Nephron (organoid): ENCODE data around the gene EHBP1.

Experiments
- H3K27ac Mint-ChIP-seq, 3 experiments: 2 replicates each; pipeline ENCODE4 v1.8.0; 2020; ENCODE audit warnings: mixed read lengths in 3 of 3, mild to moderate bottlenecking in 2 of 3, moderate library complexity in 1 of 3
- H3K27me3 Mint-ChIP-seq: 2 replicates; pipeline ENCODE4 v1.8.0; 2021; ENCODE audit warnings: low read depth, mild to moderate bottlenecking, moderate library complexity, mixed read lengths
- H3K36me3 Mint-ChIP-seq: 2 replicates; pipeline ENCODE4 v1.8.0; 2020; ENCODE audit warnings: low read depth, mixed read lengths
- H3K4me1 Mint-ChIP-seq: 2 replicates; pipeline ENCODE4 v1.8.0; 2020; ENCODE audit warnings: mixed read lengths
- H3K4me3 Mint-ChIP-seq, 3 experiments: 2 replicates each; pipeline ENCODE4 v1.8.0; 2020; ENCODE audit warnings: mild to moderate bottlenecking in 3 of 3, mixed read lengths in 3 of 3, moderate library complexity in 2 of 3
- H3K9me3 Mint-ChIP-seq: 2 replicates; pipeline ENCODE4 v1.8.0; 2020; ENCODE audit warnings: mixed read lengths
- CTCF ChIP-seq, 3 experiments: fragments of 200-600 bp; sonication (generic); IDR thresholded peaks; one replicate each; pipeline ENCODE4 v1.5.0; 2021; ENCODE audit warnings: antibody characterized with exemption in 3 of 3; ENCODE audit not compliant: unreplicated experiment in 3 of 3

Gene EHBP1

GRCh38 chr2:62732262-62732777 lies 26.8 kb downstream of the EHBP1 start:
- no peaks in the 10 kb centered on the region for H3K27me3 Mint-ChIP-seq
- peaks cover 7% of the 10 kb centered on the region for H3K4me1 Mint-ChIP-seq
- H3K9me3 Mint-ChIP-seq: peaks cover 40% of the 10 kb centered on the region
- H3K4me3 Mint-ChIP-seq: no peak overlapping the region
- no peak for TF ChIP-seq CTCF (IDR thresholded peaks at IDR 0.05; ENCODE audit: unreplicated experiment in 3 of 3)
- peaks cover 43% of the 10 kb centered on the region for H3K36me3 Mint-ChIP-seq
- no peak overlapping the region for H3K27ac Mint-ChIP-seq

- TF ChIP-seq CTCF (IDR thresholded peaks at IDR 0.05; ENCODE audit: unreplicated experiment in 3 of 3): no peak
- peaks cover 40% of the 10 kb centered on the region for H3K9me3 Mint-ChIP-seq
- no peaks in the 10 kb centered on the region for H3K4me1 Mint-ChIP-seq
- H3K4me3 Mint-ChIP-seq: no peak overlapping the region
- no peaks in the 10 kb centered on the region for H3K27me3 Mint-ChIP-seq
- peak overlapping the region in 2 of 3 experiments; percentile 58 to 82 for H3K27ac Mint-ChIP-seq
- peaks cover 39% of the 10 kb centered on the region for H3K36me3 Mint-ChIP-seq
Observed at GRCh38 chr2:62733546-62733945, 28.0 kb downstream of the EHBP1 start.

GRCh38 chr2:62736899-62737559 lies 31.5 kb downstream of the EHBP1 start:
- Mint-ChIP-seq H3K4me3 (no peak overlapping the region), H3K36me3 (peaks cover 19% of the 10 kb centered on the region), H3K27ac (peak overlapping the region in 1 of 3 experiments; percentile 84), H3K4me1 (peaks cover 6% of the 10 kb centered on the region), H3K27me3 (no peaks in the 10 kb centered on the region), H3K9me3 (peaks cover 20% of the 10 kb centered on the region)
- TF ChIP-seq CTCF (IDR thresholded peaks at IDR 0.05; ENCODE audit: unreplicated experiment in 3 of 3): no peak

GRCh38 chr2:62738981-62739936 lies 33.7 kb downstream of the EHBP1 start:
- Mint-ChIP-seq H3K27ac (peak overlapping the region in 1 of 3 experiments; percentile 35), H3K4me1 (peaks cover 10% of the 10 kb centered on the region), H3K9me3 (peaks cover 4% of the 10 kb centered on the region), H3K27me3 (no peaks in the 10 kb centered on the region), H3K36me3 (no peaks in the 10 kb centered on the region), H3K4me3 (no peak overlapping the region)
- no peak for TF ChIP-seq CTCF (IDR thresholded peaks at IDR 0.05; ENCODE audit: unreplicated experiment in 3 of 3)

- peaks cover 4% of the 10 kb centered on the region for H3K9me3 Mint-ChIP-seq
- no peaks in the 10 kb centered on the region for H3K36me3 Mint-ChIP-seq
- H3K4me3 Mint-ChIP-seq: no peak overlapping the region
- H3K27me3 Mint-ChIP-seq: no peaks in the 10 kb centered on the region
- H3K4me1 Mint-ChIP-seq: peaks cover 15% of the 10 kb centered on the region
- H3K27ac Mint-ChIP-seq: no peak overlapping the region
- TF ChIP-seq CTCF (IDR thresholded peaks at IDR 0.05; ENCODE audit: unreplicated experiment in 3 of 3): no peak
Observed at GRCh38 chr2:62740221-62740620, 34.7 kb downstream of the EHBP1 start.
